H9 (cell line): ENCODE results near the gene COX8A. TPM values are rescaled to one million over a fixed set of nuclear protein-coding genes. Genes with fewer than 3 reads are reported as not detected.

Experiments used
- DNase-seq: peaks from one replicate; pipeline ENCODE4 v3.0.0-alpha.2; 2017
- H2AFZ ChIP-seq: one replicate; pipeline ENCODE4 v1.6.1; 2013; ENCODE audit warnings: mild to moderate bottlenecking, low read length, control low read depth, moderate library complexity
- H2AK5ac ChIP-seq: 2 replicates; pipeline ENCODE4 v1.6.1; 2013; ENCODE audit warnings: low read length, control low read depth, mixed read lengths; ENCODE audit not compliant: insufficient read length
- H2BK120ac ChIP-seq: one replicate; pipeline ENCODE4 v1.6.1; 2013; ENCODE audit warnings: low read depth, mild to moderate bottlenecking, low read length, control low read depth, inconsistent platforms; ENCODE audit not compliant: poor library complexity, severe bottlenecking
- H2BK12ac ChIP-seq: 2 replicates; pipeline ENCODE4 v1.6.1; 2013; ENCODE audit warnings: low read length, control low read depth, mixed read lengths, low read depth; ENCODE audit not compliant: insufficient read length
- H2BK15ac ChIP-seq: 2 replicates; pipeline ENCODE4 v1.6.1; 2013; ENCODE audit warnings: low read depth, low read length, control low read depth
- H2BK20ac ChIP-seq: one replicate; pipeline ENCODE4 v1.6.1; 2013; ENCODE audit warnings: low read depth, mild to moderate bottlenecking, low read length, control low read depth, inconsistent platforms; ENCODE audit not compliant: poor library complexity, severe bottlenecking
- H2BK5ac ChIP-seq: 2 replicates; pipeline ENCODE4 v1.6.1; 2013; ENCODE audit warnings: low read length, control low read depth, mixed read lengths; ENCODE audit not compliant: insufficient read length
- H3K14ac ChIP-seq: 2 replicates; pipeline ENCODE4 v1.6.1; 2013; ENCODE audit warnings: low read length, control low read depth; ENCODE audit not compliant: insufficient read depth
- H3K18ac ChIP-seq: 2 replicates; pipeline ENCODE4 v1.6.1; 2013; ENCODE audit warnings: low read depth, mild to moderate bottlenecking, mixed read lengths, low read length, control low read depth; ENCODE audit not compliant: insufficient read length
- H3K23ac ChIP-seq: 2 replicates; pipeline ENCODE4 v1.6.1; 2013; ENCODE audit warnings: low read length, control low read depth, mixed read lengths, low read depth; ENCODE audit not compliant: insufficient read length
- H3K23me2 ChIP-seq: 2 replicates; pipeline ENCODE4 v1.6.1; 2013; ENCODE audit warnings: low read depth, mild to moderate bottlenecking, mixed read lengths, low read length, control low read depth; ENCODE audit not compliant: insufficient read length, poor library complexity, severe bottlenecking
- H3K27ac ChIP-seq: 2 replicates; pipeline ENCODE4 v1.5.1; 2013; ENCODE audit warnings: low read length, control low read depth, mixed read lengths, low read depth; ENCODE audit not compliant: insufficient read length
- H3K27me3 ChIP-seq: 2 replicates; pipeline ENCODE4 v1.6.1; 2013; ENCODE audit warnings: low read length, control low read depth, inconsistent platforms; ENCODE audit not compliant: insufficient read depth
- H3K4ac ChIP-seq: 2 replicates; pipeline ENCODE4 v1.6.1; 2013; ENCODE audit warnings: low read depth, mild to moderate bottlenecking, control low read depth, inconsistent platforms, low read length, moderate library complexity
- H3K4me1 ChIP-seq: 2 replicates; pipeline ENCODE4 v1.6.1; 2013; ENCODE audit warnings: low read length, control low read depth, inconsistent platforms; ENCODE audit not compliant: insufficient read depth
- H3K4me2 ChIP-seq: 2 replicates; pipeline ENCODE4 v1.6.1; 2013; ENCODE audit warnings: low read length, control low read depth, mixed read lengths; ENCODE audit not compliant: insufficient read length, insufficient read depth
- H3K56ac ChIP-seq: 2 replicates; pipeline ENCODE4 v1.6.1; 2013; ENCODE audit warnings: low read depth, mild to moderate bottlenecking, mixed read lengths, low read length, control low read depth; ENCODE audit not compliant: insufficient read length
- H3K79me1 ChIP-seq: 2 replicates; pipeline ENCODE4 v1.6.1; 2013; ENCODE audit warnings: low read depth, mild to moderate bottlenecking, moderate library complexity, low read length, control low read depth, inconsistent platforms; ENCODE audit not compliant: insufficient read depth, poor library complexity, severe bottlenecking
- H3K79me2 ChIP-seq: 2 replicates; pipeline ENCODE4 v1.6.1; 2013; ENCODE audit warnings: low read length, control low read depth, inconsistent platforms; ENCODE audit not compliant: insufficient read depth
- H3K9ac ChIP-seq: 2 replicates; pipeline ENCODE4 v1.6.1; 2013; ENCODE audit warnings: low read length, control low read depth, mixed read lengths; ENCODE audit not compliant: insufficient read length; ENCODE audit errors: extremely low read depth
- H3K9me3 ChIP-seq: one replicate; pipeline ENCODE4 v1.6.1; 2013; ENCODE audit warnings: low read depth, low read length, inconsistent platforms; ENCODE audit not compliant: control insufficient read depth
- H3T11ph ChIP-seq: one replicate; pipeline ENCODE4 v1.6.1; 2013; ENCODE audit warnings: mild to moderate bottlenecking, low read length, control low read depth, inconsistent platforms
- H4K20me1 ChIP-seq: one replicate; pipeline ENCODE4 v1.6.1; 2013; ENCODE audit not compliant: control insufficient read depth, insufficient read length, insufficient read depth
- H4K5ac ChIP-seq: 2 replicates; pipeline ENCODE4 v1.6.1; 2013; ENCODE audit warnings: low read depth, mild to moderate bottlenecking, mixed read lengths, low read length, control low read depth; ENCODE audit not compliant: insufficient read length
- H4K8ac ChIP-seq: replicated peaks from 2 replicates; pipeline ENCODE4 v1.6.1; 2013; ENCODE audit warnings: low read length, control low read depth, mixed read lengths, low read depth; ENCODE audit not compliant: insufficient read length
- H4K91ac ChIP-seq: 2 replicates; pipeline ENCODE4 v1.6.1; 2013; ENCODE audit warnings: low read depth, mild to moderate bottlenecking, moderate library complexity, mixed read lengths, low read length, control low read depth; ENCODE audit not compliant: insufficient read length
- H3K27ac Mint-ChIP-seq, 3 experiments: 2 replicates in 2 of 3; 3 replicates in 1 of 3; pipeline ENCODE4 v1.8.0; 2020 to 2021; ENCODE audit warnings: mixed read lengths in 3 of 3, mild to moderate bottlenecking in 1 of 3, moderate library complexity in 1 of 3
- H3K27me3 Mint-ChIP-seq: 2 replicates; pipeline ENCODE4 v1.8.0; 2021; ENCODE audit warnings: low read depth, mild to moderate bottlenecking, moderate library complexity, mixed read lengths
- H3K36me3 Mint-ChIP-seq, 3 experiments: 2 replicates in 2 of 3; 3 replicates in 1 of 3; pipeline ENCODE4 v1.8.0; 2020 to 2021; ENCODE audit warnings: low read depth in 3 of 3, mixed read lengths in 3 of 3; ENCODE audit not compliant: insufficient read depth in 1 of 3
- H3K4me1 Mint-ChIP-seq, 2 experiments: 2 replicates each; pipeline ENCODE4 v1.8.0; 2020; ENCODE audit warnings: mixed read lengths in 2 of 2
- H3K4me3 Mint-ChIP-seq, 2 experiments: 2 replicates in 1 of 2; 3 replicates in 1 of 2; pipeline ENCODE4 v1.8.0; 2020 to 2021; ENCODE audit warnings: mild to moderate bottlenecking in 2 of 2, mixed read lengths in 2 of 2, moderate library complexity in 1 of 2
- H3K9me3 Mint-ChIP-seq, 2 experiments: 2 replicates in 1 of 2; 3 replicates in 1 of 2; pipeline ENCODE4 v1.8.0; 2020; ENCODE audit warnings: mild to moderate bottlenecking in 2 of 2, mixed read lengths in 2 of 2, moderate library complexity in 1 of 2
- WGBS: extraction: QIAGEN DNeasy Blood & Tissue Kit; methylation state at CpG from one replicate; pipeline ENCODE4 v1.1.7; 2013; ENCODE audit warnings: missing lambda C conversion rate, low lambda C conversion rate, mixed read lengths; ENCODE audit not compliant: insufficient read length; ENCODE audit errors: extremely low coverage; 5-methylcytosine and 5-hydroxymethylcytosine counted together
- total RNA-seq: library from RNA; stranded (reverse); gene quantifications from 2 replicates; pipeline ENCODE4 v1.2.1, GENCODE V29; 2021
- TF ChIP-seq, protein P1 (sequence below): fragments of 200-600 bp; sonication (generic); conservative IDR thresholded peaks from 3 replicates; pipeline ENCODE4 v1.8.0; 2021; ENCODE audit warnings: antibody characterized with exemption, mild to moderate bottlenecking

COX8A gene
- total RNA-seq, 1 experiment from 2014 or later, result 429 TPM

DNA sequence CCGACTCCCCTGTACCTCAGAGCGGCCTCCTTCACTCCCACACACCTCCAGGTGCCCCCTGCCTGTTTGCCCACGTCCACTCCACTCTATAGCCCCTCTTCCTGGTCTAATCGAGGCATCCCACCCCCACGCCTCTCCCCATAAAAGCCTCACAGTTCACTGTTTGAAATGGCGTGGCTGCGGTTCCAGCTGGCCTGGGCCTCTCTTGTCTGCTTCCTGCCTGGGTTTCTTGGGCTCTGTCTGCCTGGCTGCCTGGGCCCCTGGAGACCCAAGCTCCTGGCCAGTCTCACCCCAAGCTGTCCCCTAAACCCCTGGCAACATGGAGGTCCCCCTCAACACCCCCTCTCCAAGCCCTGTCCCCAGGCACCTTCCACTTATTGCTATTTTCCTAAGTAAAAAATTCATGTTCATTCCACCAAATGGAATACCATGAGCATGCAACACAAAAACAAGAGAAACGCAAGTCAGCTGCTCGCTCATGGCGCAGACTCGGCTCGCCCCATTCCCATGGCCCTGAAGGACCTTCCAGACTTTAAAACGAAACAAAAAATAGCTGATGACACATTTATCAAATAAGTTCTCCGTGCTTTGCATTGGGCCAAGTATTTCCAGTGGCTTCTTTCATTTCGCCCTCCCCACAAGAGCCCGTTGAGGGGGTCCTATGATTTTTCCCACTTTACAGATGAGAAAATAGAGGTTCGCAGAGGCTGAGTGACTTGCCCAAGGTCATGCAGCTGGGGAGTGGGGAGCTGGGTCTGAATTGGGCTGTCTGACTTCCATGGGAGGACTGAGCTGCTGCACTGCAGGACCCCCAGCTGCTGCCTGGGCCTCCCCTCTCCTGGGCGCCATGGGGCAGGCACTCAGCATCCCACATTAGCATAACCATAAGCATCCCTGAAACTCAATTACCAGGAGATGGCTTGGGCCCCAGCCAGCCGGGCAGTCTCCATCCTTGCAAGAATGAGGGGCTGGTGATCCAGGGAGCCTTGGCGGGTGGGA, 49.6 kb downstream of the COX8A start:
- H3K23ac ChIP-seq, result no peak overlapping the region
- no peak overlapping the region for H2AK5ac ChIP-seq
- H3T11ph ChIP-seq, result no peak overlapping the region
- H4K91ac ChIP-seq, result no peak overlapping the region
- no peak overlapping the region for H3K27ac ChIP-seq
- no peak overlapping the region for H2BK120ac ChIP-seq
- no peak overlapping the region for H4K8ac ChIP-seq
- H3K14ac ChIP-seq, result no peak overlapping the region
- no peaks in the 10 kb centered on the region; the same call in 1 of the 2 replicates for H3K27me3 ChIP-seq
- no peak overlapping the region for H4K5ac ChIP-seq
- TF ChIP-seq, protein P1, sequence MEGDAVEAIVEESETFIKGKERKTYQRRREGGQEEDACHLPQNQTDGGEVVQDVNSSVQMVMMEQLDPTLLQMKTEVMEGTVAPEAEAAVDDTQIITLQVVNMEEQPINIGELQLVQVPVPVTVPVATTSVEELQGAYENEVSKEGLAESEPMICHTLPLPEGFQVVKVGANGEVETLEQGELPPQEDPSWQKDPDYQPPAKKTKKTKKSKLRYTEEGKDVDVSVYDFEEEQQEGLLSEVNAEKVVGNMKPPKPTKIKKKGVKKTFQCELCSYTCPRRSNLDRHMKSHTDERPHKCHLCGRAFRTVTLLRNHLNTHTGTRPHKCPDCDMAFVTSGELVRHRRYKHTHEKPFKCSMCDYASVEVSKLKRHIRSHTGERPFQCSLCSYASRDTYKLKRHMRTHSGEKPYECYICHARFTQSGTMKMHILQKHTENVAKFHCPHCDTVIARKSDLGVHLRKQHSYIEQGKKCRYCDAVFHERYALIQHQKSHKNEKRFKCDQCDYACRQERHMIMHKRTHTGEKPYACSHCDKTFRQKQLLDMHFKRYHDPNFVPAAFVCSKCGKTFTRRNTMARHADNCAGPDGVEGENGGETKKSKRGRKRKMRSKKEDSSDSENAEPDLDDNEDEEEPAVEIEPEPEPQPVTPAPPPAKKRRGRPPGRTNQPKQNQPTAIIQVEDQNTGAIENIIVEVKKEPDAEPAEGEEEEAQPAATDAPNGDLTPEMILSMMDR, result no peak
- H2AFZ ChIP-seq, result no peak overlapping the region
- Mint-ChIP-seq H3K4me3 (peak overlapping the region in 1 of 2 experiments; percentile 47; a peak in 2 of 5 replicates), H3K27me3 (peaks cover 36% of the 10 kb centered on the region), H3K36me3 (no peaks in the 10 kb centered on the region; a peak in 2 of 7 replicates), H3K9me3 (no peaks in the 10 kb centered on the region), H3K27ac (peak overlapping the region; percentile 25 to 67 (median 48); a peak in 4 of 7 replicates), H3K4me1 (peaks cover 55 to 77% of the 10 kb centered on the region in 2 experiments)
- no peak overlapping the region for H2BK15ac ChIP-seq
- H3K56ac ChIP-seq, result no peak overlapping the region
- H2BK20ac ChIP-seq, result no peak overlapping the region
- H3K79me2 ChIP-seq, result no peaks in the 10 kb centered on the region
- peak; percentile 70 for DNase-seq
- no CpG with 5 or more reads among the region's 20 CpGs for WGBS
- H3K79me1 ChIP-seq, result no peaks in the 10 kb centered on the region
- H3K4ac ChIP-seq, result no peak overlapping the region
- no peak overlapping the region for H2BK5ac ChIP-seq
- no peak overlapping the region for H3K18ac ChIP-seq
- no peaks in the 10 kb centered on the region for H3K9me3 ChIP-seq
- H2BK12ac ChIP-seq, result no peak overlapping the region
- H3K4me1 ChIP-seq, result peaks cover 2% of the 10 kb centered on the region; the same call in 1 of the 2 replicates
- no peak overlapping the region for H3K9ac ChIP-seq
- no peaks in the 10 kb centered on the region for H4K20me1 ChIP-seq
- no peak overlapping the region for H3K4me2 ChIP-seq
- no peaks in the 10 kb centered on the region for H3K23me2 ChIP-seq
